A549 treated with CORT108297 at 1 μM for 4 hours (cell line): Measurements from ENCODE around the gene VSIG10. TPM values are rescaled to one million over a fixed set of nuclear protein-coding genes. Genes with fewer than 3 reads are reported as not detected.

Experiments
- total RNA-seq: library from RNA; stranded (reverse); fragments of 200-300 nt; extraction: Qiagen RNA extraction; gene quantifications from 5 replicates; pipeline ENCODE4 v1.2.3, GENCODE V29; 2022

The VSIG10 gene, protein sequence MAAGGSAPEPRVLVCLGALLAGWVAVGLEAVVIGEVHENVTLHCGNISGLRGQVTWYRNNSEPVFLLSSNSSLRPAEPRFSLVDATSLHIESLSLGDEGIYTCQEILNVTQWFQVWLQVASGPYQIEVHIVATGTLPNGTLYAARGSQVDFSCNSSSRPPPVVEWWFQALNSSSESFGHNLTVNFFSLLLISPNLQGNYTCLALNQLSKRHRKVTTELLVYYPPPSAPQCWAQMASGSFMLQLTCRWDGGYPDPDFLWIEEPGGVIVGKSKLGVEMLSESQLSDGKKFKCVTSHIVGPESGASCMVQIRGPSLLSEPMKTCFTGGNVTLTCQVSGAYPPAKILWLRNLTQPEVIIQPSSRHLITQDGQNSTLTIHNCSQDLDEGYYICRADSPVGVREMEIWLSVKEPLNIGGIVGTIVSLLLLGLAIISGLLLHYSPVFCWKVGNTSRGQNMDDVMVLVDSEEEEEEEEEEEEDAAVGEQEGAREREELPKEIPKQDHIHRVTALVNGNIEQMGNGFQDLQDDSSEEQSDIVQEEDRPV
- total RNA-seq, result 17.6 to 20.4 TPM (median 19.4 TPM) in 5 replicates

DNA sequence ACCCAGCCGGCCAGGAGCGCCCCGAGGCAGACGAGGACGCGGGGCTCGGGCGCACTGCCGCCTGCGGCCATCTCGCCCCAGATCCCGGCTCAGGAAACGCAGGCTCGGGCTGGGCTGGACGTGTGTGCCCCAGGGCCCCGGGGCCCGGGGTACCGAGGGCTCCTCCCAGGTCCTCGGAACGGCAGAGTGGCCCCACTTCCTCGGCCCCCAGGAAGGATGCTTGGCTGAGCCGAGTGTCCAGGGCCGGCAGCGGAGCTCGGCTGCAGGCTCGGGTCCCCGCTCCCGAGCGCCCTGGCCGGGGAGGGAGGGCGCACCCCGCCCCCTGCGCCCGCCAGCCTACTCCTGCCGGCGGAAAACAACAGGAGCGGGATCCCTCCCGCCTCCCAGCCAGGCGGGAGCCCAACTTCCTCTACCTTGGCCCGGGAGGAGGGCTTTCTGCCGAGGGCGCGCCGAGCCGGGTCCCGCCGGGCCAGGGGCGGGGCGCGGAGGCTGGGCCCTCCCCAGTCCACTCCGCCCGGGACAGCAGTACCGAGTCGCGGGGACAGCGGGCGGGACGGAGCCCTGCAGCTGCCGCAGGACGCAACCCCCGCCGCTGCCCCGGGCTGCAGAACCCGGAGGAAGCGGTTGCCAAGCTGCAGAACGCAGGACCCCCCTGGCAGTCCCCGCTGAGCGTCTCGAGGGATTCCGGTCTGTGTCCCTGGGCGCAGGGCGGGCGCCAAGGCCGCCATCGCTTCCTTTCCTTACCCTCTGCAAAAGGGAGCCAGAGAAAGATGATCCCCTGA is at the start of gene VSIG10:
TSS of gene VSIG10 (minus strand) at position 411 of the 782 bp plus-strand sequence. CDS start at position 71, 340 bp downstream.

DNA sequence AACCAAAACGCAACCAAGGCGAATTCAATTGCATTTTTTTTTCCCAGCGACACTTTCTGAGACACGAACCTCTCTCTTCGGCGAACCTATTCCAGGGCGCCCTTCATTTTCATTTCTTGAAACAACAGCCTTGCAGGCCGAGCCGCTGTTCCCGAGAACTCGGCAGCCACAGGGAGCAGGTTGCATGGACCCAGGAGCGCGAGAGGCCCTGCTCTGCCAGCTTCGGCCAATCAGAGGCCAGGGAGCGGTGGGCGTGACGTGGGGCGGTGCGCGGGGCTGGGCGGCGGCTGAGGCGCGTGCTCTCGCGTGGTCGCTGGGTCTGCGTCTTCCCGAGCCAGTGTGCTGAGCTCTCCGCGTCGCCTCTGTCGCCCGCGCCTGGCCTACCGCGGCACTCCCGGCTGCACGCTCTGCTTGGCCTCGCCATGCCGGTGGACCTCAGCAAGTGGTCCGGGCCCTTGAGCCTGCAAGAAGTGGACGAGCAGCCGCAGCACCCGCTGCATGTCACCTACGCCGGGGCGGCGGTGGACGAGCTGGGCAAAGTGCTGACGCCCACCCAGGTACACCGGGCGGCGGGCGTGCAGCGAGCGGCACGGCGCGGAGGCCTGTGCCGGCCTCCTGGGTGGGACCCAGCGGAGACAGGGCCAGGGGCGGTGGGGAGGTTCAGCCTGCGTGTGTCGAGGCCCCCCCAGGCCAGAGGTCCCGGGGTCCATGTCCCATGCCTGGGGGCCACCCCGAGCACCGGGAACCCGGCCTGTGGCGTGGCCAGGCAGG is 32.2 kb upstream of the VSIG10 start, which contains the start of gene PEBP1:
TSS of gene PEBP1 (plus strand) at position 337 of the 771 bp plus-strand sequence. CDS start at position 423, 86 bp downstream.

DNA sequence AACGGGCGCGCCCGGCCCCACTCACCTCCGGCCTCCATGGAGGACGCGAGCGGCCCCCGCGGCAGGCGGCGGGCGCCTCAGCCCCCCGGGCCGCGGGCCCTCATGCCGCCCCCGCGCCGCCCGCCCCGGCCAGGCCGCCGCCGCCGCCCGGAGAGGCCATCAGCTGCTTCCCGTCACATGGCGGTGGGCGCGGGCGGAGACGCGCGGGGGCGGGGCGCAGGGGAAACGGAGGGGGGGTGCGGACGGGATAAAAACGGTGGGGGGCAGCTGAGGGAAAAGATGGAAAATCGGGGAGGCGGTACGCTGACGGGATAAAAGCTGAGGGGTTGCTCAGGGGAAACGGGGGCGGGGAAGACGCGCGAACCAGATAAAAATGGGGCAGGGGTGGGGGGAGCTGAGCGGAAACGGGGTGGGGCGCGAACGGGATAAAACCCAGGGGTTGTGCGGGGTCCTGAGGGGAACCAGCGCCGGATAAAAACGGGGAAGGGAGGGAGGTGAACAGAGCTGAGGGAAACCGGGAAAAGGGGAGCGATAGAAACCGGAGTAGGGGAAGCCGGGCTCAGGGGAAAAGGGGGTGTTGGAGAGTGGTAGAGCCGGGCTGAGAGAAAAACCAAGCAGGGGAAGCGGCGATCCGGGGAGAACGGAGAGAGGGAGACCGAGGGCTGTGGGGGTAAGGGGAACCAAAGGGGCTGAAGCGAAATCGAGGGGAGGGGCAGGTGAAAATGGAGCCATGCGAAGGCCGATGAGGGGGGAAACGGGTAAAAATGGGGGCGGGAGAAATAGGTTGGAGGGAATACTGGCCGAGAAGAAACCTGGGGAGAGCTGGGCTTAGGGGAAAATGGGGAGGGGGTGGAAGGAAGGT is 42.6 kb downstream of the VSIG10 start, which contains the start of gene WSB2:
TSS of gene WSB2 (minus strand) at position 169 of the 862 bp plus-strand sequence. CDS start at position 38, 131 bp downstream.

DNA sequence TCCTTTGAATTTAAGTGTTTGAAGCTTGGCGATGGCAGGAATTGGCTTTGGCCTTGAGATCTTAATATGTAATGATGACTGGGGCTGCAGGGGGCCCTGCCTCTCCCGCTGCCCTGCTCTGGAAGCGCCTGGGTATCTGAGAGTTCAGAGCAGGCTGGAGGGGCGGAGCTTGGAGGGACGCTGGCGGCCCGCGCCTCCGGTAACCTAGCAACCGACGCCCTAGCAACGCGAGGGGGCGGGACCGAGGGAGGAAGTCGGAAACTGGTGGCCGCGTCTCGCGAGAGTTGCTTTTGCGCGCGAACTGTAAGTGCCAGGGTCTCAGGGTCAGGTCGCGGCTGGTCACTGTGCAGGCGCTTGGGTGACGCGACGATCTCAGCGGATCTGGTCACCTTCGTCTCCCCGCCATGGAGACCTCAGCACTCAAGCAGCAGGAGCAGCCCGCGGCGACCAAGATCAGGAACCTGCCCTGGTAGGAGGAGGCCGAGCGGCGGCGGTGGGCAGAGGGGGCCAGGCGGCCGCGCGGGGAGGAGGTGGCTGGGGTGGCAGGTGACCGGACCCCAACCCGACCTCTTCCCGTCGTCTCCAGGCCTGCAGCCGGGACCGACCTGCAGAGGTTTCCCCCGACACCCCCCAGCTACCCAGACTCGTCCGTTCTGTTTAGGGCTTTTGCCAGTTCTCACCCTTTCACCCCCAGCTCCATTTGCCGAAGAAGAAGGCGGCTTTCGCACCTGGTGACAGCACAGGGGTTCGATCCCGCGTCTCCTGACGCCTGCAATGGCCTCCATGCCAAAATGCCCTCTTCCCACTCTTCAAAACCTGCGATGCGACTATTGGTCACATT is 87.2 kb downstream of the VSIG10 start, which contains the start of gene RFC5:
TSS of gene RFC5 (plus strand) at position 280 of the 841 bp plus-strand sequence. CDS start at position 405, 125 bp downstream.

Other genes starting within 250 kb of the VSIG10 start
- 0.48 to 0.53 TPM (median 0.50 TPM) in 5 replicates for gene KSR2, start 135.0 kb downstream of the VSIG10 start, total RNA-seq
- gene RFC5, start 87.3 kb downstream of the VSIG10 start, total RNA-seq, result 39.1 to 46.2 TPM (median 40.8 TPM) in 5 replicates
- 67.5 to 73.5 TPM (median 69.4 TPM) in 5 replicates for gene WSB2, start 42.8 kb downstream of the VSIG10 start, total RNA-seq
- 228 to 291 TPM (median 284 TPM) in 5 replicates for gene PEBP1, start 32.1 kb upstream of the VSIG10 start, total RNA-seq